H1 (cell line): ENCODE measurements around the gene HIPK2. TPM values are rescaled to one million over a fixed set of nuclear protein-coding genes. Genes with fewer than 3 reads are reported as not detected.

Experiments
- ATF2 ChIP-seq: IDR thresholded peaks from 2 replicates; pipeline ENCODE4 v1.6.1; 2012; ENCODE audit warnings: low read length, inconsistent platforms
- polyA plus RNA-seq, 7 experiments: library from polyadenylated mRNA; depleted of rRNA in 3 of 7; stranded (reverse) in 5 of 7; unstranded in 2 of 7; fragments of >200 nt in 5 of 7; fragments of 200-250 nt in 2 of 7; gene quantifications; 1 replicate in 5 of 7; 2 replicates in 1 of 7; 4 replicates in 1 of 7; pipeline versions ENCODE4 v1.2.1 to v1.2.3, GENCODE V29; 2011 to 2013; ENCODE audit warnings: missing spikeins in 2 of 7, mixed read lengths in 2 of 7
- total RNA-seq: library from RNA; stranded (reverse); fragmentation: NEBNext Ultra II Directional; extraction: Animal tissue kit (Norgen Biotek cat#: 25700); gene quantifications from 2 replicates; pipeline ENCODE4 v1.2.1, GENCODE V29; 2021

HIPK2 gene
- total and polyA plus RNA-seq, 2 of the 8 experiments (the other 6 are each of a cell fraction or from before 2014, with no cell fraction given): 8.3 to 24.3 TPM

- no peak for TF ChIP-seq ATF2
Measured at GRCh38 chr7:139595806-139596205, 182.0 kb downstream of the HIPK2 start (continued).
